Measurements from ENCODE around the gene CACNA2D3.
A peak's percentile ranks its signal among the peaks of the same experiment; 100 is the strongest.

Gene CACNA2D3

GRCh38 chr3:54494209-54494608 is 371.9 kb downstream of the CACNA2D3 start:
- no peak for DNase-seq

- DNase-seq, result no peak
These were observed 384.3 kb downstream of the CACNA2D3 start for GRCh38 chr3:54506603-54507002.

- DNase-seq, result no peak
These were observed 385.6 kb downstream of the CACNA2D3 start for GRCh38 chr3:54507876-54508460.

GRCh38 chr3:54510506-54510905 is 388.2 kb downstream of the CACNA2D3 start:
- DNase-seq, result no peak

- no peak for DNase-seq
These were observed 389.5 kb downstream of the CACNA2D3 start for GRCh38 chr3:54511766-54512365.

- no peak for DNase-seq
These were observed 391.7 kb downstream of the CACNA2D3 start for GRCh38 chr3:54514006-54514405.

GRCh38 chr3:54514416-54514815 is 392.1 kb downstream of the CACNA2D3 start:
- DNase-seq, result no peak

- DNase-seq, result no peak
These were observed 393.3 kb downstream of the CACNA2D3 start for GRCh38 chr3:54515441-54516213.

- no peak for DNase-seq
These were observed 395.1 kb downstream of the CACNA2D3 start for GRCh38 chr3:54517424-54517823.

GRCh38 chr3:54518011-54518675 is 395.8 kb downstream of the CACNA2D3 start:
- DNase-seq, result no peak

GRCh38 chr3:54519493-54519892 is 397.1 kb downstream of the CACNA2D3 start:
- no peak for DNase-seq

- no peak for DNase-seq
These were observed 397.7 kb downstream of the CACNA2D3 start for GRCh38 chr3:54520060-54520459.

GRCh38 chr3:54527521-54527920 is 405.2 kb downstream of the CACNA2D3 start:
- DNase-seq, result no peak

GRCh38 chr3:54527953-54528352 is 405.6 kb downstream of the CACNA2D3 start:
- DNase-seq, result no peak

- no peak for DNase-seq
These were observed 406.3 kb downstream of the CACNA2D3 start for GRCh38 chr3:54528668-54529067.

- DNase-seq, result no peak
These were observed 407.7 kb downstream of the CACNA2D3 start for GRCh38 chr3:54530091-54530490.

GRCh38 chr3:54530944-54531343 is 408.6 kb downstream of the CACNA2D3 start:
- DNase-seq, result no peak

- no peak for DNase-seq
These were observed 409.4 kb downstream of the CACNA2D3 start for GRCh38 chr3:54531741-54532140.

- DNase-seq, result peak; percentile 4
These were observed 411.5 kb downstream of the CACNA2D3 start for GRCh38 chr3:54533856-54534255.

GRCh38 chr3:54535619-54536018 is 413.3 kb downstream of the CACNA2D3 start:
- no peak for DNase-seq

GRCh38 chr3:54536450-54536849 is 414.1 kb downstream of the CACNA2D3 start:
- DNase-seq, result no peak

- no peak for DNase-seq
These were observed 415.2 kb downstream of the CACNA2D3 start for GRCh38 chr3:54537506-54537905.

GRCh38 chr3:54538346-54538745 is 416.0 kb downstream of the CACNA2D3 start:
- peak; percentile 29 for DNase-seq

GRCh38 chr3:54541369-54541768 is 419.0 kb downstream of the CACNA2D3 start:
- DNase-seq, result no peak
